Keratinocyte (primary cell): ENCODE data around the gene CLDN14. TPM values are rescaled to one million over a fixed set of nuclear protein-coding genes. Genes with fewer than 3 reads are reported as not detected.

Source experiments
- DNase-seq: peaks from one replicate; pipeline ENCODE4 v3.0.0-alpha.2; 2011; ENCODE audit warnings: low read depth, missing footprints, low spot score
- FAIRE-seq: peaks from 2 replicates; lab custom pipeline; 2011; peaks lifted over from hg19 to GRCh38; lab: Jason Lieb, UNC
- H2AFZ ChIP-seq: 2 replicates; pipeline ENCODE4 v1.6.0; 2012; ENCODE audit warnings: low read length, control low read depth, inconsistent platforms; ENCODE audit not compliant: control insufficient read depth
- H3K27ac ChIP-seq: 2 replicates; pipeline ENCODE4 v1.5.1; 2011; ENCODE audit warnings: low read length; ENCODE audit not compliant: control insufficient read depth, insufficient read depth
- H3K27me3 ChIP-seq: 3 replicates; pipeline ENCODE4 v1.6.0; 2011; ENCODE audit warnings: low read length; ENCODE audit not compliant: control insufficient read depth, insufficient read depth; ENCODE audit errors: extremely low read depth
- H3K36me3 ChIP-seq, 2 experiments: 2 replicates in 1 of 2; 3 replicates in 1 of 2; pipeline ENCODE4 v1.5.1; 2011; ENCODE audit warnings: low read length in 2 of 2, mild to moderate bottlenecking in 1 of 2; ENCODE audit not compliant: control insufficient read depth in 2 of 2, insufficient read depth in 2 of 2; ENCODE audit errors: extremely low read depth in 1 of 2
- H3K4me1 ChIP-seq: 3 replicates; pipeline ENCODE4 v1.5.1; 2011; ENCODE audit warnings: low read length; ENCODE audit not compliant: control insufficient read depth, insufficient read depth; ENCODE audit errors: extremely low read depth
- H3K4me2 ChIP-seq: 3 replicates; pipeline ENCODE4 v1.6.0; 2011; ENCODE audit warnings: low read depth, low read length; ENCODE audit not compliant: control insufficient read depth, insufficient read depth; ENCODE audit errors: extremely low read depth
- H3K4me3 ChIP-seq, 3 experiments: fragments of 200-600 bp in 1 of 3; sonication (generic) in 1 of 3; 2 replicates in 2 of 3; 3 replicates in 1 of 3; pipeline ENCODE4 v1.5.1; 2011 to 2016; ENCODE audit warnings: low read length in 3 of 3, mild to moderate bottlenecking in 3 of 3, control low read depth in 2 of 3, inconsistent platforms in 1 of 3, low read depth in 1 of 3, mixed read lengths in 1 of 3, mixed run types in 1 of 3, moderate library complexity in 1 of 3; ENCODE audit not compliant: control insufficient read depth in 2 of 3, insufficient read depth in 2 of 3; ENCODE audit errors: extremely low read depth in 1 of 3
- H3K79me2 ChIP-seq: 2 replicates; pipeline ENCODE4 v1.6.0; 2012; ENCODE audit warnings: low read length; ENCODE audit not compliant: control insufficient read depth, insufficient read depth
- H3K9ac ChIP-seq: 3 replicates; pipeline ENCODE4 v1.6.0; 2011; ENCODE audit warnings: low read length; ENCODE audit not compliant: control insufficient read depth, insufficient read depth; ENCODE audit errors: extremely low read depth
- H3K9me1 ChIP-seq: 3 replicates; pipeline ENCODE4 v1.6.0; 2011; ENCODE audit warnings: low read length; ENCODE audit not compliant: control insufficient read depth, insufficient read depth; ENCODE audit errors: extremely low read depth
- H3K9me3 ChIP-seq: 2 replicates; pipeline ENCODE4 v1.5.1; 2012; ENCODE audit warnings: low read depth, low read length; ENCODE audit not compliant: control insufficient read depth
- H4K20me1 ChIP-seq: 3 replicates; pipeline ENCODE4 v1.6.0; 2011; ENCODE audit warnings: low read length; ENCODE audit not compliant: control insufficient read depth, insufficient read depth; ENCODE audit errors: extremely low read depth
- CTCF ChIP-seq, 3 experiments: IDR thresholded peaks in 1 of 3; conservative IDR thresholded peaks in 1 of 3; optimal IDR thresholded peaks in 1 of 3; 2 replicates in 2 of 3; 3 replicates in 1 of 3; pipeline versions ENCODE3 to v1.5.1; 2011; ENCODE audit warnings: low read length in 3 of 3, mild to moderate bottlenecking in 3 of 3, moderate library complexity in 2 of 3, control low read depth in 1 of 3, inconsistent platforms in 1 of 3; ENCODE audit not compliant: insufficient read depth in 2 of 3; ENCODE audit errors: extremely low read depth in 1 of 3
- EZH2 ChIP-seq: IDR thresholded peaks from one replicate; pipeline ENCODE4 v1.6.1; 2012; ENCODE audit warnings: inconsistent platforms, mild to moderate bottlenecking, low read length, moderate library complexity
- dilution Hi-C: fragments of 300-500 bp; cut with MboI; formaldehyde crosslinking; loops from one replicate; pipeline ENCODE4 v1.7.0; 2020; ENCODE audit warnings: low sequenced_read_pairs; ENCODE audit not compliant: extremely low pct_ligation_motif_present
- polyA minus RNA-seq, 3 experiments: library from RNA; depleted of rRNA, polyadenylated mRNA; stranded (reverse); fragments of >200 nt; gene quantifications; 1 replicate in 1 of 3; 2 replicates in 1 of 3; 3 replicates in 1 of 3; pipeline ENCODE4 v1.2.3, GENCODE V29; 2011
- polyA plus RNA-seq, 5 experiments: library from polyadenylated mRNA; depleted of rRNA in 3 of 5; stranded (reverse) in 3 of 5; stranded (forward) in 1 of 5; unstranded in 1 of 5; fragments of >200 nt; gene quantifications; 1 replicate in 1 of 5; 2 replicates in 3 of 5; 3 replicates in 1 of 5; pipeline versions ENCODE4 v1.2.1 to v1.2.3, GENCODE V29; 2011 to 2012; ENCODE audit warnings: missing spikeins in 2 of 5, low read depth in 1 of 5, low replicate concordance in 1 of 5

Gene CLDN14
- not detected in 3 replicates for polyA plus RNA-seq
- not detected for polyA plus RNA-seq (2011; ENCODE audit: low read depth)
- polyA plus RNA-seq (2011; cell fraction: cytosol; rRNA removed): not detected in 2 replicates
- polyA plus RNA-seq (2011; cell fraction: nucleus; rRNA removed): 0.12 TPM in 1 of 2 replicates, not detected in the other
- polyA plus RNA-seq (2012; ENCODE audit: low replicate concordance): not detected in 2 replicates
- polyA minus RNA-seq: not detected in 3 replicates
- not detected for polyA minus RNA-seq (2011; cell fraction: cytosol; rRNA and poly(A)+ RNA removed)
- not detected in 2 replicates for polyA minus RNA-seq (2011; cell fraction: nucleus; rRNA and poly(A)+ RNA removed)

- H3K4me2 ChIP-seq: peak within 1 kb of the TSS; percentile 34
- FAIRE-seq (no peak), DNase-seq (no peak)
- no peak within 1 kb of the TSS for H3K4me3 ChIP-seq
- no peak within 1 kb of the TSS for H3K9ac ChIP-seq
- dilution Hi-C loops: no loop called here
- H4K20me1 ChIP-seq: no peaks in the 10 kb centered on the region
- H3K27me3 ChIP-seq: no peaks in the 10 kb centered on the region
- peak within 1 kb of the TSS; percentile 60 for H3K27ac ChIP-seq
- peaks cover 10% of the 10 kb centered on the region for H3K4me1 ChIP-seq
- no peaks in the 10 kb centered on the region for H3K79me2 ChIP-seq
- H2AFZ ChIP-seq: peak within 1 kb of the TSS; percentile 14
- TF ChIP-seq CTCF (optimal IDR thresholded peaks at IDR 0.05 in 1 of 3, IDR thresholded peaks at IDR 0.05 in 1 of 3, conservative IDR thresholded peaks at IDR 0.05 in 1 of 3; ENCODE audit: extremely low read depth in 1 of 3, insufficient read depth in 2 of 3, low read length in 3 of 3) (no peak), EZH2 (no peak)
- no peaks in the 10 kb centered on the region for H3K36me3 ChIP-seq
- H3K9me3 ChIP-seq: no peaks in the 10 kb centered on the region
- no peaks in the 10 kb centered on the region for H3K9me1 ChIP-seq
These were observed at the start of gene CLDN14 for GRCh38 chr21:36479415-36480402. TSS of gene CLDN14 (minus strand) at chr21:36480122. CDS start at chr21:36461695, 18,427 bp downstream.

GRCh38 chr21:36528716-36529115, 48.8 kb upstream of the CLDN14 start:
- Histone ChIP-seq H3K9me1 (no peaks in the 10 kb centered on the region), H3K4me3 (no peak overlapping the region), H3K27ac (no peak overlapping the region), H3K27me3 (peaks cover 7% of the 10 kb centered on the region), H4K20me1 (no peaks in the 10 kb centered on the region), H3K4me1 (no peaks in the 10 kb centered on the region), H3K9ac (no peak overlapping the region), H3K79me2 (no peaks in the 10 kb centered on the region), H3K4me2 (no peak overlapping the region), H3K9me3 (no peaks in the 10 kb centered on the region), H3K36me3 (no peaks in the 10 kb centered on the region), H2AFZ (no peak overlapping the region)
- FAIRE-seq: no peak
- dilution Hi-C loops: no loop called here
- TF ChIP-seq EZH2: no peak
- TF ChIP-seq CTCF (optimal IDR thresholded peaks at IDR 0.05 in 1 of 3, IDR thresholded peaks at IDR 0.05 in 1 of 3, conservative IDR thresholded peaks at IDR 0.05 in 1 of 3; ENCODE audit: extremely low read depth in 1 of 3, insufficient read depth in 2 of 3, low read length in 3 of 3): no peak
- DNase-seq: no peak
